K562 (cell line): ENCODE measurements around the gene DGCR8. TPM values are rescaled to one million over a fixed set of nuclear protein-coding genes. Genes with fewer than 3 reads are reported as not detected.
A peak's percentile ranks its signal among the peaks of the same experiment; 100 is the strongest.

Experiments
- BRF2 ChIP-seq: IDR thresholded peaks from 3 replicates; pipeline ENCODE4 v1.6.1; 2011; ENCODE audit warnings: borderline replicate concordance, mild to moderate bottlenecking; ENCODE audit not compliant: insufficient read length, insufficient read depth
- CEBPG ChIP-seq, 3 experiments: fragments of 200-800 bp in 1 of 3; sonication (Bioruptor generic) in 1 of 3; sonication (generic) in 1 of 3; formaldehyde crosslinking in 1 of 3; IDR thresholded peaks in 2 of 3; conservative IDR thresholded peaks in 1 of 3; 2 replicates each; pipeline versions ENCODE4 v1.6.1 to v1.8.0; 2016 to 2022; ENCODE audit warnings: missing compliant biosample characterization in 2 of 3, missing genetic modification characterization in 2 of 3, mild to moderate bottlenecking in 1 of 3, missing genetic modification reagents in 1 of 3
- KAT2B ChIP-seq: IDR thresholded peaks from one replicate; pipeline ENCODE4 v1.6.1; 2012; ENCODE audit warnings: low read depth, mild to moderate bottlenecking, control low read depth, inconsistent platforms, low read length, moderate library complexity
- MTA1 ChIP-seq: fragments of 450-650 bp; IDR thresholded peaks from 2 replicates; pipeline ENCODE4 v1.6.1; 2017; ENCODE audit warnings: borderline replicate concordance
- NCOR1 ChIP-seq: fragments of 450-650 bp; IDR thresholded peaks from 2 replicates; pipeline ENCODE4 v1.6.1; 2016; ENCODE audit warnings: mild to moderate bottlenecking, moderate library complexity
- NR1H2 ChIP-seq: sonication (generic); formaldehyde crosslinking; IDR thresholded peaks from 2 replicates; pipeline ENCODE4 v1.4.0; 2020; ENCODE audit warnings: mild to moderate bottlenecking, missing genetic modification reagents
- PHB ChIP-seq: fragments of 250-450 bp; sonication (Bioruptor Pico); IDR thresholded peaks from 2 replicates; pipeline ENCODE4 v1.5.0; 2021
- PTBP1 ChIP-seq: fragments of 200-400 bp; formaldehyde crosslinking; IDR thresholded peaks from 2 replicates; pipeline ENCODE4 v1.6.1; 2017; ENCODE audit warnings: low read depth, low read length
- THRA ChIP-seq: fragments of 450-650 bp; IDR thresholded peaks from 2 replicates; pipeline ENCODE4 v1.6.1; 2017; ENCODE audit warnings: mild to moderate bottlenecking, moderate library complexity
- ZNF133 ChIP-seq: fragments of 250-450 bp; sonication (Bioruptor Pico); IDR thresholded peaks from 2 replicates; pipeline ENCODE4 v1.4.0; 2020; ENCODE audit warnings: mild to moderate bottlenecking
- ZZZ3 ChIP-seq: fragments of 450-650 bp; IDR thresholded peaks from 2 replicates; pipeline ENCODE4 v1.6.1; 2016; ENCODE audit warnings: antibody characterized with exemption, mild to moderate bottlenecking, moderate library complexity
- polyA plus RNA-seq, 8 experiments: library from polyadenylated mRNA; depleted of rRNA in 4 of 8; stranded (reverse) in 5 of 8; unstranded in 3 of 8; fragments of >200 nt; fragmentation: Nextera tagmentation in 2 of 8; fragmentation: Illumina TruSeq in 1 of 8; extraction: Ambion mirVana in 2 of 8; extraction: Trizol in 1 of 8; gene quantifications; 2 replicates each; pipeline versions ENCODE4 v1.2.1 to v1.2.3, GENCODE V29; 2011 to 2014; ENCODE audit warnings: inconsistent platforms in 1 of 8, missing spikeins in 1 of 8
- total RNA-seq, 7 experiments: library from RNA; depleted of rRNA in 6 of 7; stranded (reverse); fragments of >200 nt in 6 of 7; fragmentation: Illumina TruSeq in 2 of 7; extraction: Trizol in 2 of 7; gene quantifications; 2 replicates each; pipeline versions ENCODE4 v1.2.1 to v1.2.3, GENCODE V29; 2011 to 2021; ENCODE audit warnings: low replicate concordance in 1 of 7
- TF ChIP-seq, protein P1 (sequence below): fragments of 200-800 bp; sonication (Bioruptor generic); IDR thresholded peaks from 2 replicates; pipeline ENCODE4 v1.6.1; 2016; ENCODE audit warnings: missing genetic modification characterization, missing compliant biosample characterization
- TF ChIP-seq, protein P2 (sequence below): sonication (generic); formaldehyde crosslinking; IDR thresholded peaks from 2 replicates; pipeline ENCODE4 v1.8.0; 2023; ENCODE audit warnings: missing genetic modification reagents, mild to moderate bottlenecking, borderline replicate concordance

The DGCR8 gene
- total and polyA plus RNA-seq, 9 of the 15 experiments (the other 6 are each of a cell fraction or from before 2014, with no cell fraction given): 5.9 to 144 (median 80.1) TPM

- TF ChIP-seq THRA: no peak
- TF ChIP-seq KAT2B: no peak
- peak; percentile 18; the same call in 1 of the 2 replicates for TF ChIP-seq PTBP1
- TF ChIP-seq BRF2: no peak
- TF ChIP-seq, protein P1, sequence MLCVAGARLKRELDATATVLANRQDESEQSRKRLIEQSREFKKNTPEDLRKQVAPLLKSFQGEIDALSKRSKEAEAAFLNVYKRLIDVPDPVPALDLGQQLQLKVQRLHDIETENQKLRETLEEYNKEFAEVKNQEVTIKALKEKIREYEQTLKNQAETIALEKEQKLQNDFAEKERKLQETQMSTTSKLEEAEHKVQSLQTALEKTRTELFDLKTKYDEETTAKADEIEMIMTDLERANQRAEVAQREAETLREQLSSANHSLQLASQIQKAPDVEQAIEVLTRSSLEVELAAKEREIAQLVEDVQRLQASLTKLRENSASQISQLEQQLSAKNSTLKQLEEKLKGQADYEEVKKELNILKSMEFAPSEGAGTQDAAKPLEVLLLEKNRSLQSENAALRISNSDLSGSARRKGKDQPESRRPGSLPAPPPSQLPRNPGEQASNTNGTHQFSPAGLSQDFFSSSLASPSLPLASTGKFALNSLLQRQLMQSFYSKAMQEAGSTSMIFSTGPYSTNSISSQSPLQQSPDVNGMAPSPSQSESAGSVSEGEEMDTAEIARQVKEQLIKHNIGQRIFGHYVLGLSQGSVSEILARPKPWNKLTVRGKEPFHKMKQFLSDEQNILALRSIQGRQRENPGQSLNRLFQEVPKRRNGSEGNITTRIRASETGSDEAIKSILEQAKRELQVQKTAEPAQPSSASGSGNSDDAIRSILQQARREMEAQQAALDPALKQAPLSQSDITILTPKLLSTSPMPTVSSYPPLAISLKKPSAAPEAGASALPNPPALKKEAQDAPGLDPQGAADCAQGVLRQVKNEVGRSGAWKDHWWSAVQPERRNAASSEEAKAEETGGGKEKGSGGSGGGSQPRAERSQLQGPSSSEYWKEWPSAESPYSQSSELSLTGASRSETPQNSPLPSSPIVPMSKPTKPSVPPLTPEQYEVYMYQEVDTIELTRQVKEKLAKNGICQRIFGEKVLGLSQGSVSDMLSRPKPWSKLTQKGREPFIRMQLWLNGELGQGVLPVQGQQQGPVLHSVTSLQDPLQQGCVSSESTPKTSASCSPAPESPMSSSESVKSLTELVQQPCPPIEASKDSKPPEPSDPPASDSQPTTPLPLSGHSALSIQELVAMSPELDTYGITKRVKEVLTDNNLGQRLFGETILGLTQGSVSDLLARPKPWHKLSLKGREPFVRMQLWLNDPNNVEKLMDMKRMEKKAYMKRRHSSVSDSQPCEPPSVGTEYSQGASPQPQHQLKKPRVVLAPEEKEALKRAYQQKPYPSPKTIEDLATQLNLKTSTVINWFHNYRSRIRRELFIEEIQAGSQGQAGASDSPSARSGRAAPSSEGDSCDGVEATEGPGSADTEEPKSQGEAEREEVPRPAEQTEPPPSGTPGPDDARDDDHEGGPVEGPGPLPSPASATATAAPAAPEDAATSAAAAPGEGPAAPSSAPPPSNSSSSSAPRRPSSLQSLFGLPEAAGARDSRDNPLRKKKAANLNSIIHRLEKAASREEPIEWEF: no peak
- TF ChIP-seq MTA1: no peak
- TF ChIP-seq ZNF133 (CRISPR knock-in tag): peak; percentile 90
- TF ChIP-seq NR1H2 (CRISPR knock-in tag): no peak
- 0 out of 2 replicates have a peak, but pooled peaks have one; percentile 35 for TF ChIP-seq CEBPG (CRISPR knock-in tag; IDR thresholded peaks at IDR 0.05)
- TF ChIP-seq CEBPG (tag; conservative IDR thresholded peaks at IDR 0.05 in 1 of 2, IDR thresholded peaks at IDR 0.05 in 1 of 2): no peak
- TF ChIP-seq ZZZ3: no peak
- TF ChIP-seq NCOR1: no peak
- TF ChIP-seq, protein P2, sequence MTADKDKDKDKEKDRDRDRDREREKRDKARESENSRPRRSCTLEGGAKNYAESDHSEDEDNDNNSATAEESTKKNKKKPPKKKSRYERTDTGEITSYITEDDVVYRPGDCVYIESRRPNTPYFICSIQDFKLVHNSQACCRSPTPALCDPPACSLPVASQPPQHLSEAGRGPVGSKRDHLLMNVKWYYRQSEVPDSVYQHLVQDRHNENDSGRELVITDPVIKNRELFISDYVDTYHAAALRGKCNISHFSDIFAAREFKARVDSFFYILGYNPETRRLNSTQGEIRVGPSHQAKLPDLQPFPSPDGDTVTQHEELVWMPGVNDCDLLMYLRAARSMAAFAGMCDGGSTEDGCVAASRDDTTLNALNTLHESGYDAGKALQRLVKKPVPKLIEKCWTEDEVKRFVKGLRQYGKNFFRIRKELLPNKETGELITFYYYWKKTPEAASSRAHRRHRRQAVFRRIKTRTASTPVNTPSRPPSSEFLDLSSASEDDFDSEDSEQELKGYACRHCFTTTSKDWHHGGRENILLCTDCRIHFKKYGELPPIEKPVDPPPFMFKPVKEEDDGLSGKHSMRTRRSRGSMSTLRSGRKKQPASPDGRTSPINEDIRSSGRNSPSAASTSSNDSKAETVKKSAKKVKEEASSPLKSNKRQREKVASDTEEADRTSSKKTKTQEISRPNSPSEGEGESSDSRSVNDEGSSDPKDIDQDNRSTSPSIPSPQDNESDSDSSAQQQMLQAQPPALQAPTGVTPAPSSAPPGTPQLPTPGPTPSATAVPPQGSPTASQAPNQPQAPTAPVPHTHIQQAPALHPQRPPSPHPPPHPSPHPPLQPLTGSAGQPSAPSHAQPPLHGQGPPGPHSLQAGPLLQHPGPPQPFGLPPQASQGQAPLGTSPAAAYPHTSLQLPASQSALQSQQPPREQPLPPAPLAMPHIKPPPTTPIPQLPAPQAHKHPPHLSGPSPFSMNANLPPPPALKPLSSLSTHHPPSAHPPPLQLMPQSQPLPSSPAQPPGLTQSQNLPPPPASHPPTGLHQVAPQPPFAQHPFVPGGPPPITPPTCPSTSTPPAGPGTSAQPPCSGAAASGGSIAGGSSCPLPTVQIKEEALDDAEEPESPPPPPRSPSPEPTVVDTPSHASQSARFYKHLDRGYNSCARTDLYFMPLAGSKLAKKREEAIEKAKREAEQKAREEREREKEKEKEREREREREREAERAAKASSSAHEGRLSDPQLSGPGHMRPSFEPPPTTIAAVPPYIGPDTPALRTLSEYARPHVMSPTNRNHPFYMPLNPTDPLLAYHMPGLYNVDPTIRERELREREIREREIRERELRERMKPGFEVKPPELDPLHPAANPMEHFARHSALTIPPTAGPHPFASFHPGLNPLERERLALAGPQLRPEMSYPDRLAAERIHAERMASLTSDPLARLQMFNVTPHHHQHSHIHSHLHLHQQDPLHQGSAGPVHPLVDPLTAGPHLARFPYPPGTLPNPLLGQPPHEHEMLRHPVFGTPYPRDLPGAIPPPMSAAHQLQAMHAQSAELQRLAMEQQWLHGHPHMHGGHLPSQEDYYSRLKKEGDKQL (CRISPR knock-in tag): peak; percentile 84; the same call in 1 of the 2 replicates
- TF ChIP-seq PHB: 0 out of 2 replicates have a peak, but pooled peaks have one; percentile 7
Observed at GRCh38 chr22:20156611-20157429, 76.8 kb downstream of the DGCR8 start (continued).
